ENCODE measurements around the gene NXN.
"Not testable (repeated sequence)": the region's sequence is repeated elsewhere in the genome, so short reads cannot be mapped to it uniquely, and the experiment has no call there.

DNA sequence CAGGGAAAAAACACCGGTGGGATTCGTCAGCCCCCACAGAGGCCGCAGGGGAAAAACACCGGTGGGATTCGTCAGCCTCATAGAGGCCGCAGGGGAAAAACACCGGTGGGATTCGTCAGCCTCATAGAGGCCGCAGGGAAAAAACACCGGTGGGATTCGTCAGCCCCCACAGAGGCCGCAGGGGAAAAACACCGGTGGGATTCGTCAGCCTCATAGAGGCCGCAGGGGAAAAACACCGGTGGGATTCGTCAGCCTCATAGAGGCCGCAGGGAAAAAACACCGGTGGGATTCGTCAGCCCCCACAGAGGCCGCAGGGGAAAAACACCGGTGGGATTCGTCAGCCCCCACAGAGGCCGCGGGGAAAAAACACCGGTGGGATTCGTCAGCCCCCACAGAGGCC, 143.9 kb downstream of the NXN start:
- TF ChIP-seq, protein P1, sequence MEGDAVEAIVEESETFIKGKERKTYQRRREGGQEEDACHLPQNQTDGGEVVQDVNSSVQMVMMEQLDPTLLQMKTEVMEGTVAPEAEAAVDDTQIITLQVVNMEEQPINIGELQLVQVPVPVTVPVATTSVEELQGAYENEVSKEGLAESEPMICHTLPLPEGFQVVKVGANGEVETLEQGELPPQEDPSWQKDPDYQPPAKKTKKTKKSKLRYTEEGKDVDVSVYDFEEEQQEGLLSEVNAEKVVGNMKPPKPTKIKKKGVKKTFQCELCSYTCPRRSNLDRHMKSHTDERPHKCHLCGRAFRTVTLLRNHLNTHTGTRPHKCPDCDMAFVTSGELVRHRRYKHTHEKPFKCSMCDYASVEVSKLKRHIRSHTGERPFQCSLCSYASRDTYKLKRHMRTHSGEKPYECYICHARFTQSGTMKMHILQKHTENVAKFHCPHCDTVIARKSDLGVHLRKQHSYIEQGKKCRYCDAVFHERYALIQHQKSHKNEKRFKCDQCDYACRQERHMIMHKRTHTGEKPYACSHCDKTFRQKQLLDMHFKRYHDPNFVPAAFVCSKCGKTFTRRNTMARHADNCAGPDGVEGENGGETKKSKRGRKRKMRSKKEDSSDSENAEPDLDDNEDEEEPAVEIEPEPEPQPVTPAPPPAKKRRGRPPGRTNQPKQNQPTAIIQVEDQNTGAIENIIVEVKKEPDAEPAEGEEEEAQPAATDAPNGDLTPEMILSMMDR (IDR thresholded peaks at IDR 0.05), result not testable (repeated sequence)
- TF ChIP-seq POLR2A (IDR thresholded peaks at IDR 0.05), result not testable (repeated sequence)

All from gastroesophageal sphincter (tissue), 3 donors.